ENCODE data around the gene SSB.
"Not testable (repeated sequence)": the region's sequence is repeated elsewhere in the genome, so short reads cannot be mapped to it uniquely, and the experiment has no call there.

The SSB gene

GRCh38 chr2:169855281-169856258 is 56.9 kb downstream of the SSB start:
- H3K4me3 Mint-ChIP-seq; DNase-seq; H3K27me3 Mint-ChIP-seq; H3K9me3 Mint-ChIP-seq; H3K27ac Mint-ChIP-seq; ATAC-seq (replicated peaks); H3K36me3 Mint-ChIP-seq (ENCODE audit: insufficient read depth): not testable (repeated sequence)
- peaks cover 7 to 22% of the 10 kb centered on the region in 2 donors for H3K4me1 Mint-ChIP-seq (ENCODE audit: low read depth in 2 of 2)

GRCh38 chr2:169859423-169859822 is 60.8 kb downstream of the SSB start:
- no peak overlapping the region for H3K27ac Mint-ChIP-seq
- H3K27me3 Mint-ChIP-seq: no peaks in the 10 kb centered on the region
- no peaks in the 10 kb centered on the region for H3K36me3 Mint-ChIP-seq (ENCODE audit: insufficient read depth)
- no peaks in the 10 kb centered on the region for H3K9me3 Mint-ChIP-seq
- H3K4me3 Mint-ChIP-seq: no peak overlapping the region
- no peak for DNase-seq
- no peak for ATAC-seq (replicated peaks)
- peaks cover 12 to 26% of the 10 kb centered on the region in 2 donors for H3K4me1 Mint-ChIP-seq (ENCODE audit: low read depth in 2 of 2)

GRCh38 chr2:169860149-169860548 is 61.5 kb downstream of the SSB start:
- peaks cover 3% of the 10 kb centered on the region for H3K36me3 Mint-ChIP-seq (ENCODE audit: insufficient read depth)
- H3K4me1 Mint-ChIP-seq (ENCODE audit: low read depth in 2 of 2): peaks cover 12 to 26% of the 10 kb centered on the region in 2 donors
- no peak overlapping the region for H3K4me3 Mint-ChIP-seq
- DNase-seq (no peak), ATAC-seq (replicated peaks) (no peak)
- H3K27me3 Mint-ChIP-seq: no peaks in the 10 kb centered on the region
- no peak overlapping the region for H3K27ac Mint-ChIP-seq
- H3K9me3 Mint-ChIP-seq: no peaks in the 10 kb centered on the region
